COLO668 (cell line): ENCODE results near the gene MAPK10.
"Not testable (repeated sequence)": the region's sequence is repeated elsewhere in the genome, so short reads cannot be mapped to it uniquely, and the experiment has no call there.

Source experiments
- DNase-seq: peaks from one replicate; lab custom pipeline; 2025; ENCODE audit not compliant: unreplicated experiment; lab: John Stamatoyannopoulos, UW

MAPK10 gene

GRCh38 chr4:85993641-85994040 lies 366.2 kb downstream of the MAPK10 start:
- no peak for DNase-seq

DNA sequence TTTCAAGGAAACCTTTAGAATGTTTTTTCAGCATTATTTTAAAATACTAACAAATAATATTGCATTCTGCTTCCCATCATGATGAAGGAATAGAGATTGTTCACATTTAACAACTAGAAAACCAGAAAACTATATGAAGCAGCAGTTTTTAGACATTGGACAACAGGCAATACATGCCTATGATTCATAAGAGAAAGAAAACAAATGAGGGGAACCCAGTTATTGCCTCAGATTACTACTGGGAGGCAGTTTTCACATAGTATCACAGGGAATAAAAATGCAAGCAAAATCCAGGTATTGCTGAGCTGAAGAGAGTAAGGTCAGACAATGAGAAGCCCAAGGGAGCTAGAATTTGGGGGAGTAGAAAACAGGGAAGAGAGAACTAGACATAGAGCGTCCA lies 373.6 kb downstream of the MAPK10 start:
- no peak for DNase-seq

- no peak for DNase-seq
Observed at GRCh38 chr4:85979276-85979675, 380.6 kb downstream of the MAPK10 start.

DNA sequence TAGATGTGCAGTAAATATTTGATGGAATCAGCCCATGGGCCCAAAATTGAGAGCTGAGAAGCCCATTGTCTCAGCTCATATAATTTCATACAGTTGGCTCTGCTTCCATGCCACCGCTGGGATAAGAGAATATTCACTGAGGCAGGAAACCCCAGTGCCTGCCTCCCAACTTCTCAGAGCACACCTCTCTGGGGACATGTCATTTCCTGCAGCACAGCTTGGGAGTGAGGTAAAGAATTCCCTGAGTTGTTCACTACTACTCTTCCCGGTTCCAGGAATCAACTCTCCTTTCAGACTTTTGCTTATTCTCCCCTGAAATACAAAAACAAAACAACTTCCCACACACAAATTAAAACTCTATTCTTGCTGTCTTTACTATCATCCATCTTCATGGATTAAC lies 389.3 kb downstream of the MAPK10 start:
- no peak for DNase-seq

DNA sequence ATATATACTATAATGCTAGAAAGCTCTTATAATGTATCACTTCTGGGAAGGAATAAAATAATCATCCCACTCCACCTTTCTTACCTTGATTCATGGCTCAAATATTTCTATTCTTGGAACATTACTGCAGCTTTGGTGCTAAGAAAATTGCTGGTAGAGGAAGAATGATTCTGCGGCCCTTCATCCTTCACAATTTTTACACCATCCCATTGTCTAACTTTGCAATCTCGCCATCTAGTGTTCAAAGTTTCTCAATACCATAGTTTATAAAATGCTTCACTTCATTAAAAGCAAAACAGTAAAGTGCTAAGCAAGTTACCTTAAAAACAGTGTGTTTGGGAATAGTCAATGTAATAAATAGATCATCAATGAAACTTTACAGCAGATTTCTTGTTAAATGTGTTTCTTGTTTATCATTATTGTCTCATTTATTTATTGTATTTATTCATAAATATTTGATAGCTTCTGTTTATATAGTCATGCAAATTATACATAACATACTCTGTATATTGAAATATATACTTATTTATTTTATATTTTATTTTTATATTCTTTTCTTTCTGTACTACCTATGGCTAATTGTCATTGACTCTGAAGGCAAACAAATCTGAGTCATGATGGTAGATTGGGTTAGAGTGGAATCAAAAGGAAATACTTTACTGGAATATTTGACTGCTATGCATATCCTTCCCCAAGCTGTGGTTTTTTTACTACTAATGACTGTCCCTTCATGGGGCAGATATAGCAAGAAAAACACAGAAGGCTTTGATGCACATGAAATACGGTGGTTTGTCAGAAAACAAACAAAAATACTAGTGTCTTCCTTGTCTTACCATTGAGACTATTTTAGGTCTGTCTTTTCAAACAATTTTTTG lies 390.7 kb downstream of the MAPK10 start:
- DNase-seq: no peak

GRCh38 chr4:85967872-85968271 lies 392.0 kb downstream of the MAPK10 start:
- no peak for DNase-seq

DNA sequence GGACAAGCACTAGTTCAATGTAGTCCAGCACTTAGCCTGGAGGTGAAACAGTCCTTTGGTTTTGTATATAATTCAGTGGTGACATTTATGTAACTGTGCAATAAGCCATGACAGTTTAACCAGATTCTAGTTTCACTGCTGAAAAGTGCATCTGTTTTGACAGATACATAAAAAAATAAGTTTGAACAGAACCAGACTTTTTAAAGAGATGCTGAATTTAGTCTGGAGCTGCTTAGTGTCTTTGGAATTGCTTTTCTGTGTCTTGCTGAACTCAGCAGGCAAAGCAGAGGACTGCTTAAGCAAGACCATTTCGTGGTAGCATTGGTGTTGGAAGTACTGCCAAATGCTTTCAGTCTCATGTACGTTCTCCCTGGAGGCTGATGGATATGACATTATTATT lies 393.5 kb downstream of the MAPK10 start:
- DNase-seq: no peak

GRCh38 chr4:85965529-85965928 lies 394.3 kb downstream of the MAPK10 start:
- no peak for DNase-seq

DNA sequence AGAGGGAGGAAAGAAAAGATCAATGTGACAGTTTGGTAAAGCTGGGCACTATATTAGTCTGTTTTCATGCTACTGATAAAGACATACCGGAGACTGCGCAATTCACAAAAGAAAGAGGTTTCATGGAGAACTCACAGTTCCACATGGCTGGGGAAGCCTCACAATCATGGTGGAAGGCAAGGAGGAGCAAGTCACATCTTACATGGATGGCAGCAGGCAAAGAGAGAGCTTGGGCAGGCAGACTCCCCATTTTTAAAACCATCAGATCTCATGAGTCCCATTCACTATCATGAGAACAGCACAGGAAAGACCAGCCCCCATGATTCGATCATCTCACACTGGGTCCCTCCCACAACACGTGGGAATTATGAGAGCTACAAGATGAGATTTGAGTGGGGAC lies 394.8 kb downstream of the MAPK10 start:
- not testable (repeated sequence) for DNase-seq

DNA sequence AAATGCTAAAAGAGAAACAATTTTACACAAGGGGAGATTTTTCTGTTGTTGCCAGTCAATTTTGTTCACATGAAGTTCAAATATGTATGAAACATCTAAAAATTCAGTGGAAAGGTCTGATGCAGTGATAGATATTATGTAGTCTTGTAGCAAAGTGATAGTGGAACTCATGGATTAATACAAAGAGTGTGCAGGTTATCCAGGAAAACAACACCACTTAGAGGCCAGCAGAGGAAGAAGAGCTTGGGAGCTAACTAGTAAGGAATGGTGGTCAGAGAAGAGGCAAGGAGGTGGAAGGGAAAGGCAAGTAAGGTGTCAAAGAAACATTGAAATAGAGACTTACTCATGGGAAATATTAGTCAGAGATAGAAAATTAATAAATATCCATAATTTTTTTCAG lies 395.6 kb downstream of the MAPK10 start:
- no peak for DNase-seq

DNA sequence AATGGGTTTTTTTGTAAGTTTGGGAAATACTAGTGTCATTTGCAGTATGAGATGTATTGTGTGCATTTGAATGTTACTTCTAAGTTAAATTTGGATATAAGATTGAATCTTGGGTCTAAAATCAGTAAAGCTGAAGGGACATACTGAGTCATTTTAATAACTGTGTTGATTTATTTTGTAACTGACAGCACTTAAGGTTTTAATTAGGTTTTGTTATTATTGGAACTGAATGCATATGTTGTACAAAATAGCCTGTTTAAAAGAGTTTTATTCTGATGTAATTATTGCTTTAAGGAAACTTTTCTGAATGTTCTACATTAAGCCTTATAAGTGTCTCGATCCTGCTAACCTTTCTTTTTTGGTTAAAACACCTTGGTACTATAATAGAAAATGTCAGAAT lies 396.6 kb downstream of the MAPK10 start:
- no peak for DNase-seq

GRCh38 chr4:85961887-85962286 lies 398.0 kb downstream of the MAPK10 start:
- DNase-seq: no peak

GRCh38 chr4:85956293-85956945 lies 403.4 kb downstream of the MAPK10 start:
- no peak for DNase-seq

DNA sequence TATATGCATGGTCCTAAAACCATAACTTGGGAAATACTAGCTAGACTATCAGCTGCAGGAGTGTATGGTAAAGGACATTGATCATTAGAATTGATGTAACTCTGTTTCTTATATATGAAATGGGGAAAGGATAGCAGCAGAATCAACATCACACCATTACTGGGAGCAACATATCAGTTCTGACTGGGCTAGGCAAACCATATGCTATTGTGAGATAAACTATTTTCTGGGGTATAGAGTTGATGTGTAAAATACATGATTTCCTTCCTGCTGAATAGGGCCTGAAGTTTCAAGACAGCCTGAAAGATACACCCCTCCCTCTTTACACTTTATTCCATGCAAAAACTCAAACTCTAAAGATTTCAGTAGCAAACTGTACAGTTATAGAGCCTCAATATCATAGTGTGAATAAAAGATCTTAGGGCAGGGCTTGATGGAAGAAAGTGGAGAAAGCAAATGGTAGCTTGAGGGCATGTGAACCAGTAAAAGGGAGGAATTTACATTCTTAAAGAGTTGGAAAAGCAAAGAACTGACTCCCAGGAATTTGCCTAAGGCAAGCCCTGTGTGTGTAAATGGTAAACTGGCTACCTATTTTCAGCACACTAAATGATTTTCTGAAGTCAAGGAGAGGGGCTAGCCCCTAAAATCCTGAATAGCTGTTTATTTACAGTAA lies 404.1 kb downstream of the MAPK10 start:
- no peak for DNase-seq

DNA sequence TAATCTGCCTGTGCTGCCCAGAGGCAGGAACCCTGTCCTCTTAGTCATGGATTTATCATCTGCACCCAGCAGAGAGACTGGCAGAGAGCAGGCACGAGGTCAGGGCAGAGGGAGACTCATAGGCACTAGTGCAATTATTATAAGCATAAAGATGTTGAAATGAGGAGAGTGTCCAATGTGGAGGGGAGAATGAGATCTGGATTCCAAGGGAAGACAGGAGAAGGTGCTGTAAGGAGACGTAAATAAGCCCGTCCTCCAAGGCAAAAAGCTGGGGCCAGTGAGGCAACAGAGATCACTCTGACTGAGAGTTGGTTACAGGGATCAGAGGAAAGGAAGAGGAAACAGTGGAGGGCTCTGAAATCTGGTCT lies 406.2 kb downstream of the MAPK10 start:
- no peak for DNase-seq

- no peak for DNase-seq
Observed at GRCh38 chr4:85952972-85953650, 406.7 kb downstream of the MAPK10 start.

GRCh38 chr4:85952528-85952927 lies 407.3 kb downstream of the MAPK10 start:
- no peak for DNase-seq

- DNase-seq: no peak
Observed at GRCh38 chr4:85951099-85951498, 408.8 kb downstream of the MAPK10 start.

- no peak for DNase-seq
Observed at GRCh38 chr4:85946821-85947220, 413.0 kb downstream of the MAPK10 start.

GRCh38 chr4:85942107-85942506 lies 417.7 kb downstream of the MAPK10 start:
- no peak for DNase-seq

DNA sequence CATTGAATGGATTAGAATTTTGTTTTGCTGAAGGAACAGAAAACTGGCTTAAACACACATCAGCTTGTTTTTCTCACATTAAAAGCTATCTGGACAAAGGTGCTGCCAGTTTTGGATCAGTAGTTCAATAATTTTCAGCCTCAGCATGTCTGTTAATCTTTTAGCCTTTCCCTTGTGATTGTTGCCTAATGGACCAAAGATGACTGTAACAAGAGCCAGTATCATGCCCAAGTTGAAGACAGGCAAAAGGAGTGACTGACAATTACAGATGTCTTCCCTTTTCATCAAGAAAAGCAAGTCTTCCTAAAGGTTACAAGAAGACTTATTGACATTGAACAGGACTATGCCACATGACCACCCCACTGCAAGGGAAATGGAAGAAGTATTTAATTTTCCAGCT lies 419.7 kb downstream of the MAPK10 start:
- DNase-seq: no peak
